Stimulated activated CD4-positive, alpha-beta T cell treated with anti-CD3 and anti-CD28 coated beads, Interleukin-1b, Interleukin-23, amount 100 ng/mL, for 4 hours (primary cell): Measurements from ENCODE around the gene NDUFS5.
"Not testable (repeated sequence)": the region's sequence is repeated elsewhere in the genome, so short reads cannot be mapped to it uniquely, and the experiment has no call there.

ENCODE experiments used
- DNase-seq, 2 donors: peaks; one replicate each; pipeline ENCODE4 v3.0.0-alpha.2; 2020; ENCODE audit warnings: low read depth in 2 of 2

The NDUFS5 gene

DNA sequence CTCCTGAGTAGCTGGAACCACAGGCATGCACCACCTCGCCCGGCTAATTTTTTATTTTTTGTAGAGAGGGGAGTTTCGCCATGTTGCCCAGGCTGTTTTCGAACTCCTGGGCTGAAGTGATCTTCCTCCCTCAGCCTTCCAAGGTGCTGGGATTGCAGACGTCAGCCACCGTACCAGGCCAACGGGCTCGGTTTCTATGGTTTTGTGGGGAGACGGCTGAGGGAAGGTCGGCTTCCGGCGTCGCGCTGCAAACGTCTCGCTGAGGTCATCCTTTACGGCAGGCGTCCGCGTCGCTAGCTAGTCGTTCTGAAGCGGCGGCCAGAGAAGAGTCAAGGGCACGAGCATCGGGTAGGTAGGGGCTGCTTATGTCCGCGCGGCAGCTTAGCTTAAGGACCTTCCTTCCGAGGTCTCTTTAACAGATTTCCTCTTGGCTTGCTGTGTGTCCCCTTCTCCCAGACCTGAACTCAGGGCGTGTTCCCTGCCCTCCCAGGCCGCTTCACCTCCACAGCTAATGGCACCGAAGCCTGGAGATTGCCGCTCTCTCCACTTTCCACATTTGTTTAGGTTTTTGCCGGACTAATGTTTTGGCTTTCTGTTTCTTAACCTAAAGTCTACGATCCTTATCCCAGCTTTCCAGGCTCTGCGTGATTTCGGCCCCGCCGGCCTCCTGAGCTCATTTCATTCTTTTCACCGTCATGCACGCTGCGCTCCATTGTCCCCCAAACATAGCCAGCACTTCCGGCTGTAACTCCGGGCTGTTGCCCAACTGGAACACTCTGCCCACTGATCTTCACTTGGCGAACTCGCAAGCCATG, at the start of gene NDUFS5:
Gene NDUFS5, plus strand, starts transcription at position 300 of the 815 bp plus-strand sequence. CDS start 2,375 bp downstream, outside the sequence.
- peak; percentile 67 to 73 for DNase-seq

GRCh38 chr1:38977399-38978244, 48.5 kb upstream of the NDUFS5 start:
- DNase-seq: peak in 1 of 2 donors; percentile 8

GRCh38 chr1:38978245-38978542, 48.0 kb upstream of the NDUFS5 start:
- DNase-seq: not testable (repeated sequence)

DNA sequence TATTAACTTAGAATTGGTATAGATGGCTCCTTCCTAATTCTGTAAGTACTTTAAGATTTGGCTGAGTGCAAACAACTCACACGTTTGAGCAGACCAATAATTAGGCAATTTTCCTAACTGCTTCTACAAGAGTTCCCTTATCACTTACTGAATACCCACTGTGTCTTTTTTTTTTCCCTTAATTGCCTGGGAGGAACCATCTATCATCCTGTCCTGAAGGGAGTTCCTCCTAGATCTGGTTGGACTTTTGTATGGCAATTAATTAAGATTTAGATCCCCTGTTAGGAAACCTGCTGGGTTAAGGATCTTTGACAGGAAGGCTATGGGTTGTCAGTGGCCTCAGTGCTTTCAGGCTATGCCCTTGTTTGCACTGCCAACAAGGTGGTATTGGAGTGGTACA, 46.8 kb upstream of the NDUFS5 start:
- DNase-seq: not testable (repeated sequence)

DNA sequence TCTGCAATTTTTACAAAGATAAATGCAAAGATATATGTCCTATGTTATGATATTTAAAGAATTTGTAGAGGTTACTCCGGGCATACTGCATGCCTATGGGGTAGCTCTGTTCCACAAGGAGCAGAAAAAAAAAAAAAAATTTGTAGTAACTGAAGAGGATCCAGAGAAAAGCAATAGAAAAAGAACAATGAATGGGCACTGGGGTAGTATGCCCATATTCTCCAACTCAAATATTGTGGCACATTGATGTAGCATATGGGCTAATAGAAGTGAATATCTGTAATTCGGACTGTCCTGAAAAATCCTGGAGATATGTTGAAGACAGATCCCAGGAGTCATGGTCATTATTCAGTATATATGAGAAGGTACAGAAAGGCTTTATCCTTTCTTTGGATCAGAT, 36.2 kb upstream of the NDUFS5 start:
- DNase-seq: no peak

DNA sequence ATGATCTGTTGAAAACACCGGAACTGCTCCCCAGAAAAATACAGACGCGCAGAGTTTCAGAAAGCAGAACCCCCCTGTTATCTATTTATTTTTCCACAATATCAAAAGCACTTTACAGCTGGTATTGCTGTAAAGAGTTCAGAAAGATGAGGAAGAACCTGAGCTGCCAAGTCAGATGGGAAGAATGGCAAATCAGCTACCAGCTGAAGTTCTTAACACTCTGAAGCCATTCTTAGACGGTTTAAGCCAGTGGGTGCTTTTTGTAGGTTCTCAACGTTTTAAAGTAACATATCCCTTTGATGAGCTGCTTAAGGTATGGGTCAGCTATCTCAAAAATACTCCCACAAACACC, 35.8 kb upstream of the NDUFS5 start:
- no peak for DNase-seq

DNA sequence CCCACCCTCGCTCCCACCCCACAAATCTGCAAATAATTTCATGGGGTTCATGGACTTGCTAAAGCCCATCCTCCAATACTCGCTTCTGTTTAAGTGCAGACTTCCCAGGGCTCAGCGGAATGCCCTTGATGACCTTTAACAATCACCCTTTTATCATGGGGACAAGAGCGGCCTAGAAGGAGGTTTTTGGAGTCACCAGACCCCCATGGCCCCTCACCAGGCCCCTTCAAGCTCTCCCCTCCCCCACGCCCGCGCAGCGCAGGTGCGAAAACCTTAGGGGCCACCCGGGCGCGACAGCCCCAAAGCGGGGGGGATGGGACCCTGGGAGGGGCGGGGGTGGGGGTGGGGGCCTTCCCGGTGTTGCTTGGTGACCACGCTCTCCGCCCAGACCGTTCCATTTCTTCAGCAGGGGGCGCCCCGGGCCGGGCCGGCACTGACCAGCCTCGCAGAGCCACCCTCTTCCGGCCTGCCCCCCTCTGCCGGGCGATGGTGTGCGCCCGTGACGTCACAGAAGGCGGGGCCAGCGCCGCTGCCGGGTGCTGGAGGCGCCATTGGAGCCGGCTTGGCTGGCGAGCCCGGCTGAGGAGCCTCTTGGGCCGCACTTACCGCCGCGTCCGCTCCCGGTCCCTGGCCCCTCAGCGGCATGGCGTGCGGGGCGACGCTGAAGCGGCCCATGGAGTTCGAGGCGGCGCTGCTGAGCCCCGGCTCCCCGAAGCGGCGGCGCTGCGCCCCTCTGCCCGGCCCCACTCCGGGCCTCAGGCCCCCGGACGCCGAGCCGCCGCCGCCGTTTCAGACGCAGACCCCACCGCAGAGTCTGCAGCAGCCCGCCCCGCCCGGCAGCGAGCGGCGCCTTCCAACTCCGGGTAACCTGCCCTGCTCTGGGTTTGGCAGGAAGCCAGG, 35.2 kb upstream of the NDUFS5 start, which contains the start of gene AKIRIN1:
Gene AKIRIN1, plus strand, starts transcription at position 539 of the 900 bp plus-strand sequence. Its CDS starts 105 bp downstream, at position 644.
- peak; percentile 94 to 97 for DNase-seq

DNA sequence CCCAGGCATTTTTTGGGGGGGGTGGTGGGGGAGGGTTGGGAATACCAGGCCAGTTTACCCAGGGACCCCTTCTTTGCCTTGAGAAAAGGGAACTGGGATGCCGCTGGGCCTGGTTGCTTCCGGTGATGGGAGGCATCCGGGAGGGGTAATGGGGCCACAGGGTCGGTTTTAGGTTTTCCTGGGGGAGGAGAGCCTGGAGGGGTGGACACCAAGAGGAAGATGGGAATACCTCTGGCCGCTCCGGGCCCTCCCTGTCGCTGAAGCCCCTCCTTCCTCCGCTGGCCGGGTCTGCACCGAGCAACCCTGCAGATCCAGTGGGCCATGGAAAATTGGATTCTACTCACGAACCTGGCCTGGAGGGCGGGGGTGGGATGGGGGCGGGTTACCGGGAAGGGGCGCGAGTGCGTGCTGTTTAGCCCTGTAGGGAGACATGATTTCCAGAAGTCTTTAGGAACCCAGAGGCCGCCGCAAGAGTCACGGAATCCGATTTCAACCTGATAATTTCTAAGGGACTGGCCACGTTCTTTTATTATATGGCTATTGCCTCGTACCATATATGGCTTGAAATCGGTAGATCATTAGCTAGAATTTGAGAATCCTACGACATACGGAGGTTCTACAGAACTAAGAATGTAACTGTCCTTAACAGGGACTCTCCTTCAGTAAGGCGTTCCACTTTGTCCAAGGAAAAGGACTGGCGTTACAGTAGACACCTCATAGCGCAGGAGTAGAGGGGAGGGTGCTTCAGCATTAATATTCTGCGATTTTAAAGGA, 34.3 kb upstream of the NDUFS5 start:
- no peak for DNase-seq

DNA sequence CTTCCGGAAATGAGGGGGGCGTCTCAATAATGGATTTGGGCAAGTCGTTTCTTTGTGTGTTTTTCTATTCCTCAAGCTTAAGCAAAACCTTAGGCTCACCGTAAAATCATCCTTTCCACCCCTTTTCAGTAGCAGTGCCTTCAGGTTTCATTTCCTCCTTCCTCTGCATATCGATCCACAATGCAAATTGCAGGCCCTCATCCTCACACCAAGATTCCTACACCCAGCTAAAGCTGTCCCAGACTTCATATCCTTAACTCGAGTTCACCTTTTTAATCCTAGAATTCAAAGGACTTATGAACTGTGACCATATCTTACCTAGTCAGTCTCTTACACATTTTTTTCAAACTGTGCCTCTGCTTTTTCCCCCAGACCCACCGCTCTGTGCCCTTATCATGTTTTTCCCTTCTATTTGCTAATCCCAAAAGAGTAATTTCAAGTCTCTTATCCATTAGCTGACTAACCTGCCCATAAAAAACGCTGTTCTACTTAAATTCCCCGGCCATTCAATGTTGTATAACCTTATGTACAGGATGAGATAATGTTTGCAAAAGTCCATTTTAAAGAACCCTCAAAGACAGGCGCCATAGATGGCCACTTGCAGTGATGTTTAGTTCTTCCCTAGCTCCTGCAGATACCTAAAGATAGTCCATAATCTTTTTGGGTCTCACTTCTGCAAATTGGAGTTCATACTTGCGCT, 33.6 kb upstream of the NDUFS5 start:
- DNase-seq: no peak

- DNase-seq: no peak
Observed at GRCh38 chr1:38994196-38994595, 32.0 kb upstream of the NDUFS5 start.

DNA sequence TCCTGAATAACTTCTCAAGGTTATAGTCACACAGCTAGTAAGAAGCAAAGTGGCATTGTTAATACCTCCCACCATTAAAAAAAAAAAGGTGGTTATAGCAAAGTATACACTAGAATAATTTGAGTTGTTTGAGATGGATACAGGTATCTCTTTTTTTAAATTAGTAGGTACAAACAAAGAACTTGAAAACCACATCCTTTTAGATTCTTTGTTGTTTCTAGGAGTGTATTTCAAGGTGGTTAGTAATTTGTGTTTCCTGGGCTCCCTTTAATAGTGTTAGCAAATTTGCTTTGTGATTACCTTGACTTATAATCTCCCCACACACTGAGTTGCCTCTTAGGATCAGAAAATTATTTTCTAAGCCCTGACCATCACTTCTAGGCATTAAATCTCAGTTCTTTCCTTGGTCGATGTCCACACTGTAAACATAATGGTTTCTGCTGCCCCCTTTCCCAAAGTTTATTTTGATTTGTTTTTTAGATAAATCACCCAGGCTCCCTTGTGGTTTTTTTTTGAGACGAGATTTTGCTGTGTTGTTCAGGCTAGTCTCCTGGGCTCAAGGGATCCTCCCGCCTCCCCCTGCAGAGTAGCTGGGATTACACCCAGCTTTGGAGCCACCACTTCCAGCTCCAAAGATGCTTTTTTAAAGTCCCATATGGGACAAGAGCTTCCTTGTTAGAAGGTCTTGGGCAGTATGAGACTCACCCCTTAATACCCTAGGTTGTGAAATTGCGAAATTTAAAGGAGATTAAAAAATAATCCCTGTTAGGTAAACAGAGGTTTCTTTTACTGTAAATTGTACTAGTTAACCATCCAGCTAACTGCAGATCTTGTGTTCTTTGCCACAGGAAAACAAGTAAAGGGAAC, 28.9 kb upstream of the NDUFS5 start:
- no peak for DNase-seq

- DNase-seq: no peak
Observed at GRCh38 chr1:38997901-38998190, 28.3 kb upstream of the NDUFS5 start.

- DNase-seq: no peak
Observed at GRCh38 chr1:39001516-39002421, 24.4 kb upstream of the NDUFS5 start.

GRCh38 chr1:39003281-39003680, 22.9 kb upstream of the NDUFS5 start:
- no peak for DNase-seq

DNA sequence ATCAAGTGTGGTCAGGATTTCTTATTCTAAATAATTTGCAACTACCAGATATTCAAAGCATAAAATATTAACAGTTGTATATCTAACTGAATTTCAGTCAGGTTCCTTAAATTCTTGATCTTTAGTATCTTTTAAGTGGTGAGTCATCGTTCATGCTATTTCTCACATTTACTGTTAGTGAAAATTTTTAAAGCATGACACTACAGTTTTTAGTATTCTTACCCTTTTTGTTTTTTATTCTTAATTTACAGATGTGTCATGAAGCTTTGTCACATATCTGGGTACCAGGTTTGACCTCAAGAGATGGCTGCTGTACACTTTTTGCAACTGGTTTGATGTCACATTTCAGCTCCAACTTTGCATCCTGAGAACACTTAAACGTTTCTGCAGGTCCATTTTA, 22.4 kb upstream of the NDUFS5 start:
- DNase-seq: no peak

GRCh38 chr1:39006287-39006686, 19.9 kb upstream of the NDUFS5 start:
- DNase-seq: no peak

DNA sequence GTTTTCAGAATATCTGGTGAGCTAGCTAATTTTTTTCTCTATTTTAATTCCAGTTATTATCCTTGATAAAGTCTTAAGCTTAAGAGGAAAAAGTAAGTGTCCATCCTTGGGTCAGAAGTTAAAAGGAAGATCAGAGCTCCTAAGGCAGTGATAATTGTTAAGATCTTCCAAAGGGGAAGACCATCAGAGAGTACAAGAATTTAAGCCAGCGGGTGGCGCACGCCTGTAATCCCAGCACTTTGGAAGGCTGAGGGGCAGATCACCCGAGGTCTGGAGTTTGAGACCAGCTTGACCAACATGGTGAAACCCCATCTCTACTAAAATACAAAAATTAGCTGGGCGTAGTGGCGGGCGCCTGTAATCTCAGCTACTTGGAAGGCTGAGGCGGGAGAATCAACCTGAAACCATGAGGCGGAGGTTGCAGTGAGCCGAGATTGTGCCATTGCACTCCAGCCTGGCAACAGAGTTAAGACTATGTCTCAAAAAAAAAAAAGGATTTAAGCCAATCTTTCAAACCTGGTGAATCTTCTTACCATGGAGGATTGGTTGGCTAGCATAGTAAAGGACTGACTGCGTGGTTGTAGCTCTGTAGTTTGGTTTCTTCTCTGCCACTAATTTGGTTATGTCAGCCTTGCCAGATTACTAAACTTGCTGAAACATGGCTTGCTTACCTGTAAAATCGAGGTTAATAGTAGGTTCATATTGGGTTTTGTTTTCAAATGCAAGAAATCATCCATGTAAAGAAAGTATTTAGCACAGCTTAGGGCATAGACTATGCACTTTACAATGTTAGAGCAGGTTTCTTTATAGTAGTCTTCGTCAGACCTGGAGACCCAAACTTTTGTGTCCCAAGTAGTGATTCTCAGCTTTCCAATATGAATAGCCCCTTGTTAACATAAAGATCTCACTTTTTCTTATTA, 19.2 kb upstream of the NDUFS5 start:
- DNase-seq: no peak

GRCh38 chr1:39014956-39015355, 11.2 kb upstream of the NDUFS5 start:
- not testable (repeated sequence) for DNase-seq
